CD8-positive, alpha-beta memory T cell (primary cell): ENCODE results near the gene TRAF3IP1. TPM values are rescaled to one million over a fixed set of nuclear protein-coding genes. Genes with fewer than 3 reads are reported as not detected.
A peak's percentile ranks its signal among the peaks of the same experiment; 100 is the strongest.
"Not testable (repeated sequence)": the region's sequence is repeated elsewhere in the genome, so short reads cannot be mapped to it uniquely, and the experiment has no call there.

Experiments used
- CTCF ChIA-PET: fragments of 350-600 bp; sonication (Branson Sonifier 250); formaldehyde crosslinking; loops from one replicate; lab custom pipeline; 2021; ENCODE audit warnings: antibody characterized with exemption; lab: Charles Lee
- POLR2A ChIA-PET: fragments of 350-600 bp; sonication (Branson Sonifier 250); formaldehyde crosslinking; loops from one replicate; lab custom pipeline; 2021; ENCODE audit warnings: antibody characterized with exemption; lab: Charles Lee
- DNase-seq, 5 donors: peaks; one replicate each; pipeline versions ENCODE4 v3.0.0 to v3.0.0-alpha.2; 2020 to 2022; ENCODE audit warnings: mixed read lengths in 1 of 5
- H3K27ac ChIP-seq: one replicate; pipeline ENCODE4 v1.7.0; 2013; ENCODE audit warnings: low read depth, mild to moderate bottlenecking, low read length, moderate library complexity
- H3K27me3 ChIP-seq: 2 replicates; pipeline ENCODE4 v1.7.0; 2013; ENCODE audit warnings: low read length, mild to moderate bottlenecking; ENCODE audit not compliant: insufficient read depth, poor library complexity, severe bottlenecking
- H3K36me3 ChIP-seq: 2 replicates; pipeline ENCODE4 v1.7.0; 2013; ENCODE audit warnings: mild to moderate bottlenecking, low read length, moderate library complexity; ENCODE audit not compliant: insufficient read depth
- H3K4me1 ChIP-seq: 2 replicates; pipeline ENCODE4 v1.7.0; 2013; ENCODE audit warnings: mild to moderate bottlenecking, low read length, moderate library complexity; ENCODE audit not compliant: insufficient read depth
- H3K4me3 ChIP-seq: 2 replicates; pipeline ENCODE4 v1.7.0; 2013; ENCODE audit warnings: mild to moderate bottlenecking, low read length
- H3K9me3 ChIP-seq: 2 replicates; pipeline ENCODE4 v1.7.0; 2013; ENCODE audit warnings: mild to moderate bottlenecking, low read length
- H3K27ac Mint-ChIP-seq, 8 donors: one replicate each; pipeline ENCODE4 v1.8.0; 2020 to 2021; ENCODE audit warnings: mixed read lengths in 8 of 8, mild to moderate bottlenecking in 6 of 8, inconsistent platforms in 3 of 8, moderate library complexity in 3 of 8
- H3K27me3 Mint-ChIP-seq, 2 donors: one replicate each; pipeline ENCODE4 v1.8.0; 2020 to 2021; ENCODE audit warnings: mixed read lengths in 2 of 2, mild to moderate bottlenecking in 1 of 2, moderate library complexity in 1 of 2
- H3K36me3 Mint-ChIP-seq, 3 donors: one replicate each; pipeline ENCODE4 v1.8.0; 2020 to 2021; ENCODE audit warnings: mixed read lengths in 3 of 3, inconsistent platforms in 1 of 3, mild to moderate bottlenecking in 1 of 3
- H3K4me1 Mint-ChIP-seq, 3 donors: one replicate each; pipeline ENCODE4 v1.8.0; 2020 to 2021; ENCODE audit warnings: mixed read lengths in 3 of 3, inconsistent platforms in 1 of 3, mild to moderate bottlenecking in 1 of 3
- H3K4me3 Mint-ChIP-seq, 7 donors: one replicate each; pipeline ENCODE4 v1.8.0; 2020 to 2021; ENCODE audit warnings: mixed read lengths in 7 of 7, mild to moderate bottlenecking in 6 of 7, moderate library complexity in 4 of 7, inconsistent platforms in 2 of 7
- H3K9me3 Mint-ChIP-seq, 5 donors: one replicate each; pipeline ENCODE4 v1.8.0; 2020 to 2022; ENCODE audit warnings: mixed read lengths in 5 of 5, mild to moderate bottlenecking in 3 of 5, moderate library complexity in 2 of 5, inconsistent platforms in 1 of 5
- polyA plus RNA-seq: library from polyadenylated mRNA; unstranded; fragments of 300-500 nt; fragmentation: Illumina TruSeq; gene quantifications from one replicate; pipeline ENCODE4 v1.2.3, GENCODE V29; 2021
- total RNA-seq, 2 experiments: library from RNA; stranded (reverse); gene quantifications; one replicate each; pipeline ENCODE4 v1.2.3, GENCODE V29; 2021

TRAF3IP1 gene
- total and polyA plus RNA-seq, 3 experiments from 2014 or later, result 10.2 to 15.9 (median 14.7) TPM

DNA sequence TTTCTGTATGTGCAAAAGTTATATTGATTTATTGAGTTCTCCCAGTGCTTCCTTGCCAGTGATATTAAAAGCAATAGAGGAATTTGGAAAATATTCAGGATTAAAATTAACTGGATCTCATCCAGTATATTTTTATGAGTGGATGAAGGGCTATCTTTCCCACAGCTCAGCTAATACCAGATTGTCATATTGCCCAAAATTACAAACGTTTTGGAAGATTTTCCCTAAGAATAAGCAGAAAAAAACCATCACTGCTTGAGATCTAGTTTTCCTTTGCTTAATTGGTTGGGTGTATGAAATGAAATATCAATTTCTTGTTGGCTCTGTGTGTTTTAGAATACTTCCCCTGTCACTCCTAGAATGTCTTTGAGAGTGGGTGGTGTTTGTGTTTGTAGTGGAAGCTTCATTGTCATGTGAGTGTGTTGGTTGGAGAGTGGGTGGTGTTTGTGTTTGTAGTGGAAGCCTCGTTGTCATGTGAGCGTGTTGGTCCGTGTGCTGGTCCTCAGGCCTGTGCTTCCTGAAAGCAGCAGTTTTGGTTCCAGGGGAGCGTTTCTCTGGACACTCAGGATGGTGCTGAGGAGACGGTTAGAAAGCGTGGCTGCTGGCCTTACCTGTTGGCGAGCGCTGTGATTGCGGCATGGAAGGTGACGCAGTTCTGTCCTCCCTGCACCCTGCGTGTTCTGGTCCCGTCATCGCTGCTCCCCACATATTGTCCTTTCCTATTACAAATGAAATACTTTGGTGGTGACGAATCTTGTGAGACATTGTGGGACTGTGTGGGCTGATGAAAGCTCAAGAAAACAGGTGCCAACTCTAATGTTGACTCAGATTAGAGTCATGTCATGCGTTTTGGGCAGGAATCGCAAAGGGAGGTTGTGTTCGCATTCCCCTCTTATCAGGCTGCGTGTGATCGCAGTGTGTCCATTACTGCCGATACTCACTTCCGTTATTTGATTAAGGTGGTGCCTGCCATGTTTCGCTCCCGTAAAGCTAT lies 118.8 kb downstream of the TRAF3IP1 start:
- H3K9me3 Mint-ChIP-seq, result no peaks in the 10 kb centered on the region
- peak in 1 of 5 donors; percentile 14 for DNase-seq
- peaks cover 0 to 81% (median 23%) of the 10 kb centered on the region in 3 donors for H3K36me3 Mint-ChIP-seq
- ChIA-PET CTCF (no interaction called here), POLR2A (no interaction called here)
- Histone ChIP-seq H3K4me3 (no peak overlapping the region), H3K27me3 (no peaks in the 10 kb centered on the region), H3K36me3 (peaks cover 16% of the 10 kb centered on the region), H3K27ac (no peak overlapping the region), H3K9me3 (no peaks in the 10 kb centered on the region), H3K4me1 (peaks cover 11% of the 10 kb centered on the region)
- H3K4me3 Mint-ChIP-seq, result peak overlapping the region; percentile 38 to 74 (median 67)
- H3K27ac Mint-ChIP-seq, result peak overlapping the region; percentile 21 to 89 (median 78)
- peaks cover 62 to 84% (median 83%) of the 10 kb centered on the region in 3 donors for H3K4me1 Mint-ChIP-seq
- H3K27me3 Mint-ChIP-seq, result no peaks in the 10 kb centered on the region

DNA sequence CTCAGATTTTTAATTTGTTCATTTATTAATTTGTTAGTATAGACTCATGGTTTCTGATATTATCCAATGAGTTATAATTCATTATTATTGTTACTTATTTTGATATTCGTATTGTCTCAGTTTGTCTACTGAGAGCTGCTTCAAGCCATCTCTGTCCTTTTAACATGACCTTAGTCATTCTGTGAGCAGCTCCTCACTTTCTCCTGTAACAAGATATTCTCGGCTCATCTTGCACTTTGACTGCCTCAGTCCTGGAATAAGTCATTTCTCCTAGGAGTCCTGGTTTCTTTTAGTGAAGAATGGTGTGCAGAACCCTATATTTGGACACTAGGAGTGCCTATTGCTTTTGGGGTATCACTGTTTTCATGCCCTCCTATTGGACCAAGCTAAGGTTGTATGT lies 119.6 kb downstream of the TRAF3IP1 start:
- no peak for DNase-seq
- POLR2A ChIA-PET, result no interaction called here
- Histone ChIP-seq H3K4me3 (no peak overlapping the region), H3K9me3 (no peaks in the 10 kb centered on the region), H3K36me3 (peaks cover 16% of the 10 kb centered on the region), H3K27me3 (no peaks in the 10 kb centered on the region), H3K4me1 (peaks cover 11% of the 10 kb centered on the region), H3K27ac (no peak overlapping the region)
- Mint-ChIP-seq H3K4me1 (peaks cover 56 to 80% (median 77%) of the 10 kb centered on the region in 3 donors), H3K9me3 (no peaks in the 10 kb centered on the region), H3K27me3 (no peaks in the 10 kb centered on the region), H3K4me3 (peak overlapping the region in 6 of 7 donors; percentile 64 to 74 (median 68)), H3K27ac (peak overlapping the region in 7 of 8 donors; percentile 21 to 89 (median 74)), H3K36me3 (peaks cover 0 to 81% (median 22%) of the 10 kb centered on the region in 3 donors)
- CTCF ChIA-PET, result no interaction called here

DNA sequence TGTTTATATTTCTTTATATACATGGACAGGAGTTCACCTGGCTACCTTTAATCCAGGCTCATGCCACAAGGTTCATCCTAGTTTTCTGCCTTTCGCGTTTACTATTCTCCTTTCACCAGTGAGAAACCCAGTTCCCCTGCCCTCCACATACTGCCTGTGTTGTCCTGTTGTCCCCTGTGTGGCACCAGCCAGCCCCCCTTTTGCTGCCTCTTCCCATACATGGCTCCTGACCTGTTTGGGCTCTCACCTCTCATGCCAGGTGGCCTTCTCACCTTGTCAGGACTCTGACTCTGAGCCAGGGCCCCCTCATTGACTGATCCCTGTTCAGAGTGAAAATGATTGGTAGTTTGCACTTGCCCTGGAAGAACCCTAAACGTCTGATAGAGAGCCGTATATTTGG lies 120.0 kb downstream of the TRAF3IP1 start:
- Histone ChIP-seq H3K4me1 (peaks cover 11% of the 10 kb centered on the region), H3K27me3 (no peaks in the 10 kb centered on the region), H3K4me3 (no peak overlapping the region), H3K36me3 (peaks cover 19% of the 10 kb centered on the region), H3K27ac (no peak overlapping the region), H3K9me3 (no peaks in the 10 kb centered on the region)
- no peaks in the 10 kb centered on the region for H3K9me3 Mint-ChIP-seq
- POLR2A ChIA-PET, result no interaction called here
- H3K36me3 Mint-ChIP-seq, result peaks cover 0 to 81% (median 26%) of the 10 kb centered on the region in 3 donors
- peak overlapping the region in 5 of 7 donors; percentile 32 to 82 (median 74) for H3K4me3 Mint-ChIP-seq
- H3K27ac Mint-ChIP-seq, result peak overlapping the region in 7 of 8 donors; percentile 21 to 89 (median 78)
- no peaks in the 10 kb centered on the region for H3K27me3 Mint-ChIP-seq
- CTCF ChIA-PET, result no interaction called here
- DNase-seq, result no peak
- peaks cover 56 to 80% (median 77%) of the 10 kb centered on the region in 3 donors for H3K4me1 Mint-ChIP-seq

DNA sequence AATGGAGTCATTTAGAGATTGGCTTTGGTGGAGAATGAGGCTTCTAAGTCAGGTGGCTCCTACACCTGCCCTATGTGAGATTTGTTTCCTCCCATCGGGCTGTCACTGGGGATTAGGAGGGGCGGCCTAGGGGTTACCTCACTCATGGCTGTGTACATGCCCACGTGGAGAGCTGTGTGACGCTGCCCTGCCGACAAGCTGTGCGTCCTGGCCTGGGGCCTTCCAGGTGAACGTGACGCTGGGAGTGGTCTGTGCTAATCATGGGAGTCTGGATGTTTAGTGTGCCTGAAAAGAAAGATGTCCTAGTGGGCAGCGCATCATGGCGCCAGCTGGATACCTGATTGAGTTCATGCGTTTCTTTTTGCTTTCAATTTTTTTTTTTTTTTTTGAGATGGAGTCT lies 120.4 kb downstream of the TRAF3IP1 start:
- POLR2A ChIA-PET, result no interaction called here
- Mint-ChIP-seq H3K4me1 (peaks cover 56 to 80% (median 74%) of the 10 kb centered on the region in 3 donors), H3K4me3 (peak overlapping the region in 2 of 7 donors; percentile 64 to 82), H3K27ac (peak overlapping the region in 6 of 8 donors; percentile 21 to 86 (median 80)), H3K9me3 (no peaks in the 10 kb centered on the region), H3K27me3 (no peaks in the 10 kb centered on the region), H3K36me3 (peaks cover 0 to 81% (median 28%) of the 10 kb centered on the region in 3 donors)
- CTCF ChIA-PET, result no interaction called here
- Histone ChIP-seq H3K9me3 (no peaks in the 10 kb centered on the region), H3K36me3 (peaks cover 23% of the 10 kb centered on the region), H3K27me3 (no peaks in the 10 kb centered on the region), H3K27ac (no peak overlapping the region), H3K4me1 (peaks cover 11% of the 10 kb centered on the region), H3K4me3 (no peak overlapping the region)
- DNase-seq, result no peak

DNA sequence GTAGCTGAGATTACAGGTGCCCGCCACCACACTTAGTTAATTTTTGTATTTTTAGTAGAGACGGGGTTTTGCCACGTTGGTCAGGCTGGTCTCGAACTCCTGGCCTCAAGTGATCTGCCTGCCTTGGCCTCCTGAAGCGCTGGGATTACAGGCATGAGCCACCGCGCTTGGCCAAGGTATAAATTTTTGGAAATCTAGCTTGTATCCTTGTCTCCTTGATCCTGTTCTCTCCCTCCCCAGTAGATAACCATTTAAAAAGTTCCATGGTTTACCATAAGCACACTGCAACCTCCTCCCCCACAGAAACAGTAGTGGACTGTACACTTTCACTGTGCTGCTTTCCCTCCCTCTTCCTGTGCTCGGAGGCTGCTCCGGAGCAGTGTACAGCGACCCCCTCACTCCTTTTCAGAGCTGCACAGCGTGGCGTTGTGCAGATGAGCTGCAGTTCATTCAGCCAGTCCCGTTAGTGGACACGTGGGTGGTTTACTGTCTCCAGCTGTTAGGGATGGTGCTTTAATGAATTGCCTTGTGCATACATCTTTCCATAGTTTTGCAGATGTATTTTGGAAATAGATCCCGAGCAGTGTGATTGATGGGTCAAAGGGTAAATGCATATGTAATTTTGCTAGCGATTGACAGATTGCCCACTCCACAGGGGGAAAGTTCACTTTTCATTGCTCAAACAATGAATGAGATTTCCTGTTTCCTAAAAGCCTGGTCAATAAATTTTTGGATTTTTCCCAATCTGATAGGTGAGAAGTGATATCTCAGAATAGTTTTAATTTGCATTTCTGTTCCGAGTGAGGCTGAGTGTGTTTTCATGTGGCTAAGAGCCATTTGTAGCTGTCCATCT lies 121.2 kb downstream of the TRAF3IP1 start:
- H3K36me3 ChIP-seq, result peaks cover 30% of the 10 kb centered on the region
- Mint-ChIP-seq H3K27me3 (no peaks in the 10 kb centered on the region), H3K4me3 (peak overlapping the region in 2 of 7 donors; percentile 9 to 25), H3K9me3 (no peaks in the 10 kb centered on the region), H3K36me3 (peaks cover 1 to 82% (median 23%) of the 10 kb centered on the region in 3 donors), H3K4me1 (peaks cover 52 to 73% (median 67%) of the 10 kb centered on the region in 3 donors), H3K27ac (peak overlapping the region in 5 of 8 donors; percentile 2 to 58 (median 39))
- peaks cover 11% of the 10 kb centered on the region for H3K4me1 ChIP-seq
- no peak for DNase-seq
- H3K27ac ChIP-seq, result no peak overlapping the region
- ChIA-PET CTCF (no interaction called here), POLR2A (no interaction called here)
- H3K9me3 ChIP-seq, result no peaks in the 10 kb centered on the region
- no peak overlapping the region for H3K4me3 ChIP-seq
- H3K27me3 ChIP-seq, result no peaks in the 10 kb centered on the region

DNA sequence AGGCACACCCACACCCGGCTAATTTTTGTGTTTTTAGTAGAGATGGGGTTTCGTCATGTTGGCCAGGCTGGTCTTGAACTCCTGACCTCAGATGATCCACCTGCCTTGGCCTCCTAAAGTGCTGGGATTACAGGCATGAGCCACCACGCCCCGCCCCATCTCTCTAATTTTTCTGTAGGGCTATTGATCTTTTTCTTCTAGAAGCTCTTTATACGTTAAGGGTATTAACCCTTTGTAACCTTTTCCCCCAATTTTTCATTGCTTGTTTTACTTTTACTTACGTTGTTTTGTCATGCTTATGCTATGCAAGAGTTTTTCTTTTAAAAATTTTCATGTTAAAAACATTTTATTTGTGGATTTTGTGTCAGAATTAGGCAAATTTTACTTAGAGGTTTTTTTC lies 121.9 kb downstream of the TRAF3IP1 start:
- H3K4me3 ChIP-seq, H3K9me3 ChIP-seq, H3K27me3 Mint-ChIP-seq, H3K27me3 ChIP-seq, H3K9me3 Mint-ChIP-seq, CTCF ChIA-PET, H3K27ac ChIP-seq, DNase-seq, POLR2A ChIA-PET: not testable (repeated sequence)
- peaks cover 38% of the 10 kb centered on the region for H3K36me3 ChIP-seq
- peak overlapping the region in 1 of 7 donors; percentile 36 for H3K4me3 Mint-ChIP-seq
- peaks cover 46 to 65% (median 61%) of the 10 kb centered on the region in 3 donors for H3K4me1 Mint-ChIP-seq
- H3K4me1 ChIP-seq, result peaks cover 11% of the 10 kb centered on the region
- H3K27ac Mint-ChIP-seq, result peak overlapping the region in 3 of 8 donors; percentile 28 to 50 (median 41)
- peaks cover 7 to 82% (median 21%) of the 10 kb centered on the region in 3 donors for H3K36me3 Mint-ChIP-seq

DNA sequence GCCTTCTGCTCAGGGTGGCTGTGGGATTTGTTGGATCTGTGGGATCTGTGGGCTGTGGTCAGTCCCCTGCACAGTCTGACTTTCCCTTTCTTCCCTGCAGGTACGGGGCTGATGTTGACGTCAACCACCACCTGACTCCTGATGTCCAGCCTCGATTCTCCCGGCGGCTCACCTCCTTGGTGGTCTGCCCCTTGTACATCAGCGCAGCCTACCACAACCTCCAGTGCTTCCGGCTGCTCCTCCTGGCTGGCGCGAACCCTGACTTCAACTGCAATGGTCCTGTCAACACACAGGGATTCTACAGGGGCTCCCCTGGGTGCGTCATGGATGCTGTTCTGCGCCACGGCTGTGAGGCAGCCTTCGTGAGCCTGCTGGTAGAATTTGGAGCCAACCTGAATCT lies 123.9 kb downstream of the TRAF3IP1 start:
- H3K36me3 ChIP-seq, result peaks cover 52% of the 10 kb centered on the region
- H3K27ac Mint-ChIP-seq, result no peak overlapping the region
- CTCF ChIA-PET, result no interaction called here
- no peak overlapping the region for H3K4me3 Mint-ChIP-seq
- H3K27me3 ChIP-seq, result no peaks in the 10 kb centered on the region
- POLR2A ChIA-PET, result no interaction called here
- no peak overlapping the region for H3K4me3 ChIP-seq
- peaks cover 4% of the 10 kb centered on the region for H3K4me1 ChIP-seq
- no peak for DNase-seq
- no peaks in the 10 kb centered on the region for H3K9me3 Mint-ChIP-seq
- peaks cover 7 to 87% (median 24%) of the 10 kb centered on the region in 3 donors for H3K36me3 Mint-ChIP-seq
- H3K4me1 Mint-ChIP-seq, result peaks cover 36 to 50% (median 41%) of the 10 kb centered on the region in 3 donors
- H3K9me3 ChIP-seq, result no peaks in the 10 kb centered on the region
- H3K27ac ChIP-seq, result no peak overlapping the region
- no peaks in the 10 kb centered on the region for H3K27me3 Mint-ChIP-seq
